RCC 7860 (cell line): ENCODE data around the gene HDAC4.

Experiments
- DNase-seq: peaks from one replicate; pipeline ENCODE4 v3.0.0-alpha.2; 2015; ENCODE audit warnings: low spot score
- FAIRE-seq: peaks from 2 replicates; lab custom pipeline; 2012; peaks lifted over from hg19 to GRCh38; lab: Jason Lieb, UNC

The HDAC4 gene

DNA sequence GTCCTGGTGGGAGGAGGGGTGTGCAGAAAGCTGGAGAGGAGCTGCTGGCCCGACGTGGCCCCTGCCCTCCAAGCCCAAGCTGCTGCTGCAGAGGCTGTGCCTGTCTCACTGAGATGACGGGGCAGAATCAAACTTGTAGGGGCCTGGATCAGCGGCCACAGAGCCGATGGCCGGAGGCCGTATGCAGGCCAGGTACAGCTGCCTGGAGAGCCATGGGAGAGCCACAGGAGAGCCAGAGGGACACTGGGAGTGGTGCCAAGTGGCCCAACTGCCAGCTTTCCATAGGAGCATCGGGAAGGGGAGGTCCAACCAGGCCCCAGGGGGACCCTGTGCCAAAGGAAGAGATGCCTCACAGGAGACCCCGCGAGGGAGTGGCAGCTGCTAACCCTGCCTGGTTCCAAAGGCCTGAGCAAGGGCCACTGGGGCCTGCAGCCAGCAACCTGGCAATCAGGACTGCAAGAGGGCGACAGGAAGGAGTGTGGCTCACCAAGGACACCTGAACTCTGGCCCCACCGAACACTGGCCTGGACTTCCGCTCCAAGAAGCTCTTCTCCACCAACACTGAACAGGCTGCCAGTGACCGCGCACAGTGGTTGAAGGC is 70.7 kb downstream of the HDAC4 start:
- DNase-seq, result no peak
- no peak for FAIRE-seq

- FAIRE-seq, result no peak
- DNase-seq, result no peak
Observed at GRCh38 chr2:239329284-239329971, 71.4 kb downstream of the HDAC4 start.

GRCh38 chr2:239328351-239329191 is 72.2 kb downstream of the HDAC4 start:
- DNase-seq, result no peak
- FAIRE-seq, result no peak

DNA sequence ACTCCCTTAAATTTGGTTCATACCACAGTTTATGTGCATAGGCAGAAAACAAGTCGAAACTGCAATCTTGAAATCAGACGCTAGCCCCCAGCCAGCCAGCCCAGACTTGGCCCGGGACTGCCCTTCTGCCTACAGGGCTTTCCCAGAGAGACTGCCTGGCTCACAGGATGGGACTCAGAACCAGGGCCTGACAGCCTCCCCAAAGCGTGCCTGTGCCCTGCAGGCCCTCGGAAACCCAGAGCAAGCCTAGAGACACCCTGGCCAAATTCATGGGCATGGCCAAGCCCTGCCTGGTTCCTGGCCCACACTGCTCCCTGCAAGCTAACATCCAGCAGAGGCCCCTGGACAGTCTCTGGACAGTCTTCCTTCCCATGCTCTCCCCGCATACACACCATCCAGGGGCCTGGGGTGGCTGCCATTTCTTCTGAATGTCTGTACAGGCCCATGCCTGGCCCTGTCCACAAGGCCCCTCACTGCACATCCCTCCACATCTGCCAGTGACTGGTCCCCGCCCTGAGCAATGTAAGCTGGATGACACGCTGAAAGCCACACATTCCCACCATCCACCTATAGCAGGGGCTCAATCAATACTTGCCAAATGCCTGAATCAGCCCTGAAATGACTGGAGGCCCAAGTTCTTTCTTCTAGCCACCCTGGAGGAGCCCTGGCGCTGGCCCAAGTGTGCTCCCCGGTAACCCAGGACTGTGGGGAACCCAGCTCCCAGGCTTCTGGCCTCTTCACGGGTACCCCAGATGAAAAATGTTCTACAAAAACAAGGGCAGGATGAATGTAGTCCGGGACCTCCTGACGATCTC is 73.1 kb downstream of the HDAC4 start:
- FAIRE-seq (no peak), DNase-seq (no peak)

DNA sequence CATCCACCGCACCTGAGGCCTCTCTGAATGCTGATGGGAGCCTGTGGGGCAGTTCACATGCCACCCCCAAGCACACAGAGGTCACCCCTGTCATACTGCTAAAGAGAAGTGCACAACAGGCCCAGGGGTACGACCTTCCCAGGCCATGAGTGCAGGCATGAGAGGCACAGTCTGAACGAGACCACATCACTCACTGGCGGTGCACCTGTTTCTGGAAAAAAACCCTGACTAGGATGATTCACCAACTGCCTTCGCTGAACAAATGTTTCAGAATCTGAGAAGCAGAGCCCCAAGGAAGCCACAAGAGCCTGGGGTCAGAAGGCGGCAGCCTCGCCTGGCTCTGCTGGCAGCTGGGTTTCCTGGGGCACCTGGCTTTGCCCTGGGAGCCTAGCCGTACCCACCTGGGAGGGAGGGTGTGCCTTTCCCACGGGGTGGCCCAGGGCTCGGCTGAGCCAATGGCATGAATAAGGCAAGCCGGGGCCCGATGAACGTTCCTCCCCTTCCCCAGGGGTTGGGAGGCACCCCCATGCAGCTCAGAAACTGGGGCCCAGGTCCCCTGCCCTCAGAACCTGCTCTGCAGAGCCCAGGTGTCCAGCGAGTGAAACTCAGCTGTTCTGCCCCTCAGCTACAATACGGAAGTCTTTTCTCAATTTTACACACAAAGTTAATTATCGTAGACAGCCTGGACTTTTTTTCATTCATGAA is 73.8 kb downstream of the HDAC4 start:
- DNase-seq (no peak), FAIRE-seq (no peak)

DNA sequence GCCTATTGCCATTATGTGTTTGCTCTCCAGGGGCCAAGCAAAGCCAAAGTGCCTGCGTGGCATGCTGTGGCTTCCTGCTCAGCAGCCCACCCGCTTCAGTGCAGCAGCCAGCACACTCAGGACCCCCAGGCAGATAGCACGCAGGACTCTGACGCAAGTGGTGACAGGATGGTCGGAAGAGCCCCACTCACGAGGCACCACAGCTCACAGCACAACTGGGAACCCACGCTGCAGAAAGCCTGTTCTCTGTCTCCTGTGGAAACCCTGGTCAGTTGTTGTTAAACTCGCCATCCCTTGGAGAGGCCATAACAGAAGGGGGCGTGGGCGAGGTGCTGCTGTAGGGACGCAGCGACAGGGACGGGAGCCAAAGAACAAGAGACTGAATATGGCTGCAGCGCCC is 76.4 kb downstream of the HDAC4 start:
- DNase-seq (no peak), FAIRE-seq (no peak)

GRCh38 chr2:239323447-239323846 is 77.4 kb downstream of the HDAC4 start:
- FAIRE-seq (no peak), DNase-seq (no peak)

- DNase-seq (no peak), FAIRE-seq (no peak)
Observed at GRCh38 chr2:239322416-239323086, 78.3 kb downstream of the HDAC4 start.

- DNase-seq, result no peak
- no peak for FAIRE-seq
Observed at GRCh38 chr2:239321596-239322415, 79.0 kb downstream of the HDAC4 start.

DNA sequence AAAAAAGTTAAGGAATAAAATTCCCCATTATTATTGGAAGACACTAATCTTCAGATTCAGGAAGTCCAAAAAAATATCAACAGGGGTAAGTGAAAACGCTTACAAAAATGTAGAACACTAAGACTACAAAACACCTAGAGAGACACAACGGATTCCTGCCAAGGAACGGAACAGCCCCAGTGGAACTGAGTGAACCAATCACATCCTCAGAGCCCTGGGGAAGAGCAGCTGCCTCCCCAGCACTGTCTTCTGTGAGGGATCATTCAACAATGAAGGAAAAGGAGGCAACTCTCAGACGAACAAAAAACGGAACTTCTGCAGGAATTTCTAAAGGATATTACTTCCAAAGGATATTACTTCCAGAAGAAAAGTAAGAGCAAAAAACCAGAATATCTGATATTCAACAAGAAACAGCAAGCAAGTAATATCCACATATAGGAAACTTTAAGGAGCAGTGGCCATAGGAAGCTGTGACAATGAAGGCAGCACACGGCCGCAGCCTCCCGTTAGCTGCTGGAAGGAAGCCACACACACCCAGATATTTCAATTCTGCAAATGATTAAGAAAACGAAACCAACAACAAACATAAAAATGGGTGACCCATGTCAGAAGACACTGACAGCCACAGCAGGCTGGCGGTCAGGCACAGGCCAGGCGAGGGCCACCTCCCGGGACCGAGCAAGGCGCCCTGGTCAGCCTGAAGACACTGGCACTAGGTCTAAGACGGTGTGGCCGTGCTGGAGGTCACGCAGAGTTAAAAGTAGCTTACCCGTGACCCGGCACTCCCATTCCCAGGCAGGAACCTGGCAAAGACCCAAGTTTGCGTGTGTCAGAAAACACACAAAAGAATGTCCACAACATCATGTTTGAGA is 81.8 kb downstream of the HDAC4 start:
- FAIRE-seq (no peak), DNase-seq (no peak)

GRCh38 chr2:239318151-239318611 is 82.6 kb downstream of the HDAC4 start:
- no peak for DNase-seq
- FAIRE-seq, result no peak

DNA sequence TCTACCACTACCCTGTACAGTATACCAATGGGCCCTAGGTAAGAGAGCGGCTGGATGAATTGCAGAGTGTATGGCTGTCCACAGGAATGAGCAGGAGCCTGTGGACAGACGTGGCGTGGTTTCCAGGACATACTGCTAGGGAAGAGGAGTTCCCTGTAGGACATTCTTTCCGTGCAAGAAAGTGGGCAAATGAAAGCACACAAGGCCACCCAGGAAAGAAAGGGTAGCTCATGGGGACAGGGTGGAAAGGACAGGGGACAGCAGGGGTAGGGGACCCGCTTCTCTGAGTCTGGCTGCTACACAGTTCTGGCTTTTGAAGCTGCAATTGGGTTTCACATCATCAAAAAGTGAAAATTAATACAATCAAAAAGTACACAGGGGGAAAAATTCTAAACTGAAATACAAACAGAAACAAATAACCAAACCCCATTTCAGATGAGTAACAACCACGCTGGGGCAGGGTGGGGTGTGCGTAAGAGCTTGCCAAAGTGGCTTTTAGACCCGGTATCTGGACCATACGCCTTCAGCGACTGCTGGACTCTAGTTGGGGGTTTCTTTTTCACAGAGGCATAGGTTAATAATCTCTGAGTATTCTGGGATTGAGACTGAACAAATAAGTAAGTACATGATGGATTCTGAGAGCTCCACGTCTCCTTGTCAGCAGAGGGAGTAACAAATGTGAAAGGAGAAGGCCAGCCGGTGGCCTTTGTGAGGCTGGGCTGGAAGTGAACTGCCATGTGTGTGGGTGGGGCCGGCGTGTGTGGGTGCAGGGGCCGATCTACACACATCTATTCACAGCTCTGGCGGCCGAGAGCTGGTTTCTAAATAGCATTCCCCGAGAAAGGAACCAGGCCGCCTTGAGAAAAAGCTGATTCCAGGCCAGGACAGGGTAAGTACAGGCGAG is 84.0 kb downstream of the HDAC4 start:
- no peak for DNase-seq
- FAIRE-seq, result no peak

- DNase-seq (no peak), FAIRE-seq (no peak)
Observed at GRCh38 chr2:239315308-239315707, 85.5 kb downstream of the HDAC4 start.

DNA sequence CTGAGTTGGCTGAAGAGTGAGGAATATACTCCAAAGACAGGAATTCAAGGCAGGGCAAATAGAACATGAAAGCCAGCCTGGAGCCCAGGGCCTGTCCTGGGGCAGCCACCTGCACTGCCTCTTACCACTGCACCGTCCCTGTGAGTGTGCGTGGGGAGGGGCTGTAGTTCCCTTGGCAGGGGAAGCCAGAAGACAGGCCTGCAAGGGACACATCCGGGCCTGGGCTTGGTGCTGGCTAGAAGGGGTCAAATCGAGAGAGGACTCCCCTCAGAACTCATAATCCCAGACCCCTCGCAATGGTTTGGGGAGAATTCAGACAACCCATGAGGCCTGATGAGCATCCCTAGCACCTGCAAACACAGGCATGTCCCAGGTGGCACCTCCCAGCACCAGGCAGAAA is 87.0 kb downstream of the HDAC4 start:
- DNase-seq (no peak), FAIRE-seq (no peak)

DNA sequence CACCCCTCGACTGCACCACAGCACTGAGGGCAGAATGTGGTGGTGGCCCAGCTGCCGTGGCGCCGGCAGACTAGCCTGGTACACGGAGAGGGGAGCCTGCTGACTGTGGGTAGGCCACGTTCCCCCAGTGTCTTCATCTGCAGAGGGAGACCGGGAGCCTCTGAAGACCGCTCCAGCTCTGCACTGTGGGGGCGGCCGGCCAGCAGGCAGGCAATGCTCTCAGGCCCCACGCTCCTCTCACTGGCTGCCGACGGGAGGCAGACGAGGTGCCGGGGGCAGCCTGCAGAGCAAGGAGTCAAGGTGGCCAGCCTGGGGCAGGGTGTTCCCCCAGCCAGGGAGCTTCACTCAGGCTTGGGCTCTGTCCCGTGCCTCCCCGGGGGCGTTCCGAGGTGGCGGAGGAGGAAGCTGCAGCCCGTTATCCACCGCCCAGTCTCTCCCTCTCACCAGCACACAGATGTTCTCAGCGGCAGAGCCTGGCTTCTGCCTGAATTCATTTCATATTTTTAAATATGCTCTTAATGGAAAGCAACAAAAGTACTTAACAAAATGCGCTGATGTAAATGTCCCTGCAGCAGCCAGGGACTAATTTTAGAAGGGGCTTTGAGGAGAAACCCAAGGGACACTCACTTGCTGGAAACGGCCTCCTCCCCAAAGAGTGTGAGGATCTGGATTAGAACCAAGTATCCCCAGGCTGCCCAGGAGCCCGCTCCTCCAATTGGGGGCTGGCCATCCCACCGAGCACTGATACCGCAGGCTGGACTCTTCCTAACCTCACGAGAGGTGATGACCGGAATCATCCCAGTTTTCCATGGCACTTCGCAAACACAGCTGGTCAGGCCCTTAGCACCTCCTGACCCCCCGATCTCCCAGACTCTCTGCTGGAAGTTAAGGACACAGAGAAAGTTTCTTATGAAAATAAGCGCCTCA is 87.8 kb downstream of the HDAC4 start:
- DNase-seq (no peak), FAIRE-seq (no peak)

DNA sequence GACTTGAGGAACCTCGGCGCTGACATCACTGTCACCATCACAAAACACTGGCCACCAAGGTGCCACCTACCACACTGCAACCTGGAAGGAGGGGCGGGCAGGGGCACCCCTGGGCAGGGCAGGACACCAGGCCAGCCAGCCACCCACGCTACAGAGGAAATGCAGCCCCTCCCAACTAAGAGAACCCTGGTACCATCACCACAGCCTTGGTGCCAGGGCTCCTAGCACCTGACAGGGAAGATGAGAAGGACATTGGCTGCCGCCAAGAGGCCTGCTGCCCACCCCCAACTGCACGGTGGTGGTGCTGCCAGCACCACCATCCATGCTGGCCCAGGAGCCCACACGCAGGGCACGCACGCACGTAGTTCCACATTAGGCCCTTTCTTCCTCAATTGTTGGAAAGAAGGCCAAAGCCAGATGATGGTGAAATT is 88.7 kb downstream of the HDAC4 start:
- no peak for FAIRE-seq
- no peak for DNase-seq
